GF-D8 (cell line): ENCODE measurements around the gene EXOC1L.
"Not testable (repeated sequence)": the region's sequence is repeated elsewhere in the genome, so short reads cannot be mapped to it uniquely, and the experiment has no call there.

Experiments
- DNase-seq: peaks from one replicate; lab custom pipeline; 2025; lab: John Stamatoyannopoulos, UW

The EXOC1L gene

GRCh38 chr4:55838356-55838755, 18.8 kb downstream of the EXOC1L start:
- DNase-seq, result no peak

GRCh38 chr4:55838952-55839351, 19.4 kb downstream of the EXOC1L start:
- DNase-seq, result no peak

GRCh38 chr4:55840956-55841355, 21.4 kb downstream of the EXOC1L start:
- DNase-seq, result no peak

- DNase-seq, result not testable (repeated sequence)
Observed at GRCh38 chr4:55841373-55842239, 22.0 kb downstream of the EXOC1L start.

DNA sequence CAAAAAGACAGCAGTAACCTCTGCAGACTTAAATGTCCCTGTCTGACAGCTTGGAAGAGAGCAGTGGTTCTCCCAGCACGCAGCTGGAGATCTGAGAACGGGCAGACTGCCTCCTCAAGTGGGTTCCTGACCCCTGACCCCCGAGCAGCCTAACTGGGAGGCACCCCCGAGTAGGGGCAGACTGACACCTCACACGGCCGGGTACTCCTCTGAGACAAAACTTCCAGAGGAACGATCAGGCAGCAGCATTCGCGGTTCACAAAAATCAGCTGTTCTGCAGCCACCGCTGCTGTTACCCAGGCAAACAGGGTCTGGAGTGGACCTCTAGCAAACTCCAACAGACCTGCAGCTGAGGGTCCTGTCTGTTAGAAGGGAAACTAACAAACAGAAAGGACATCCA, 22.7 kb downstream of the EXOC1L start:
- DNase-seq, result not testable (repeated sequence)

DNA sequence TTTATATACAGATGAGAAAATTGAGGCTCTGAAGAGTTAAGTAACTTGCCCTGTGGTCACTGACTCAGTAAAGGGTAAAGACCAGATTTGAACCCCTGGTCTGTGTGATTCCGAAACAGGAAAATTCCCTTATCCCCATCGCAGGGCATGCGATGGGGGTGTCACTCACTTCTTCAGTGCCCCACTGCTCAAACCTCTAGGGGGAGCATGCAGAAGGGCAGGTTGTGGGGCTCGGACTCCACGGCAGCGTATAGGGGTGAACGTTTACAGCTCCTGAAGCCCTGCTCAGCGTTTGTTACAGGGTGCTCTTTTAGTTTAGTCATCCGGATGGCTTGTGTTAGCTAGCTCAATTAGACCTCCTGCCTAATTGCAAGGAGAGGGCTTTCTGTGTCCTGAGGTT, 30.1 kb downstream of the EXOC1L start:
- DNase-seq, result no peak

DNA sequence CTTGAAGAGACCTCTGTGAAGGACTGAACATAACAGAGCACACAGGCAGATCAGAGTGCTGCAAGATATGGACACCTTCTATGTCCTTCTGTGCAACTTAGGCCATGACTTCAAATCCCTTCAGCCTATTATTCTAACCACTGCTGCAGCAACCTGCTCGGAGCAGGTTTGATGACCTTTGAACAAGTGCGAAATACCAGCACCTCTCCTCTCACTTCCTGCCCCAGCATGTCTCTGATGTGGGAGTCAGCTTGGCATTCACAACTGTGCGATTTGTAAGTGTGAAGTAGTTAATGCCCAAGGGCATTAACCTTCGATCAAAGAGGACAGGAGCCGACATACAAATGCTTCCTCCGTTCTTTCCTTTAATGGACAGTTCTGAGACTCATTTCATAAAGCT, 32.3 kb downstream of the EXOC1L start:
- DNase-seq, result no peak

DNA sequence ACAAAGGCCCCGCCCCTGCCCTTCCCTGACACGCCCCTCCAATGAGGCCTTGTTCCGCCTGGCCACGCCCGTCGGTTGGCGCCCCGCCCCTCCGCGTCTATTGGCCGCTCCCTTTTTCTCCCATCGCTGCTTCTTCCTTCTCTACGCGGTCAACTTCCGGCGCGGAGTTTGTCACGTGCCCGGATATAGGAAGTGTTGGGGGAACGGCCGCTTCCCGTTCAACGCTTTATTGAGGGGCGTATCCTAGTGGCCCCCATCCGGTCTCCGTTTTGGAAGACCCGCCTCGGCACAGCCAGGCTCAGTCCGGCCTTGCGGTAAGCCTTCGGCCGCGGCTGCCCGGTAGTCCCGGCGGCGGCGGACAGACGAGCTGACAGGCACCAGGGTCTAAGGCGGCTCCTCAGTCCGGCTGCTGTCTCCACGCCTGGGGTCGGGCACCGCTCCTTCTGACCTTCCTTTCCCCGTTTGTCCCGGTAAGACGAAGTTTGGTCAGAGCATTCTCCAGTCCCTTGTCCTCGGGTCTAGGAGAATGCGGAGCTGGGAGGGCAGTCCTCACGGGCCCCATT, 34.0 kb downstream of the EXOC1L start, which contains the start of gene EXOC1:
Gene EXOC1, plus strand, starts transcription at position 165 of the 563 bp plus-strand sequence. CDS start 4,676 bp downstream, outside the sequence.
- peak; percentile 88 for DNase-seq

GRCh38 chr4:55854129-55854528, 34.5 kb downstream of the EXOC1L start:
- no peak for DNase-seq

GRCh38 chr4:55857586-55857985, 38.0 kb downstream of the EXOC1L start:
- DNase-seq, result no peak

GRCh38 chr4:55859711-55860110, 40.1 kb downstream of the EXOC1L start:
- no peak for DNase-seq

DNA sequence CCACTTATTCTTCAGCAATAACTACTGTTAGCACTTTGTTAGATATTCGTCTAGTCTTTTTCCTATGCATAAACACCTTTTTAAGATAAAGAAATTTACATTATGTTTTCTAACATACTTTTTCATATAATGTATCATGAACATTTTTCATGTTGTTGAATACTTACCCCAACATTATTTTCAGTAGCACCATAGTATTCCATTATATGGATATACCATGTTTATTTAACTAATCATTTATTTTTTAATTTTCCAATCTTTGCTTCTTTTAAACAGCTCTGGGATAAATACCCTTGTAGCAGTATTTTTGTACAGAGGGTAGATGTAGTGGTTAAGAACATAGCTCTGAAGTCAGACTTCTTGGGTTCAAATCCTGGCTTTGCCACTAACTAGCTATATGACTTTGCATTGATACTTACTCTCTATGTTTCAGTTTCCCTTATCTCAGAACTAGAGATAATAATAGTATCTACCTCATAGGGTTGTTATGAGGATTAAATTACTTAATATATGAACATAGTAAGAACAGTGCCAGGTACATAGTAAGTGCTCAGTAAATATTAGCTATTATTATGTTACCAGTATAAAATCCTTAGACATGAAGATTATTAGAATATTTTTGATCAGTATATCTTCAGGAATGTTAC, 45.1 kb downstream of the EXOC1L start:
- DNase-seq, result no peak

GRCh38 chr4:55865228-55865806, 45.7 kb downstream of the EXOC1L start:
- no peak for DNase-seq

- no peak for DNase-seq
Observed at GRCh38 chr4:55866290-55866907, 46.8 kb downstream of the EXOC1L start.

GRCh38 chr4:55866973-55867574, 47.5 kb downstream of the EXOC1L start:
- DNase-seq, result peak; percentile 30

DNA sequence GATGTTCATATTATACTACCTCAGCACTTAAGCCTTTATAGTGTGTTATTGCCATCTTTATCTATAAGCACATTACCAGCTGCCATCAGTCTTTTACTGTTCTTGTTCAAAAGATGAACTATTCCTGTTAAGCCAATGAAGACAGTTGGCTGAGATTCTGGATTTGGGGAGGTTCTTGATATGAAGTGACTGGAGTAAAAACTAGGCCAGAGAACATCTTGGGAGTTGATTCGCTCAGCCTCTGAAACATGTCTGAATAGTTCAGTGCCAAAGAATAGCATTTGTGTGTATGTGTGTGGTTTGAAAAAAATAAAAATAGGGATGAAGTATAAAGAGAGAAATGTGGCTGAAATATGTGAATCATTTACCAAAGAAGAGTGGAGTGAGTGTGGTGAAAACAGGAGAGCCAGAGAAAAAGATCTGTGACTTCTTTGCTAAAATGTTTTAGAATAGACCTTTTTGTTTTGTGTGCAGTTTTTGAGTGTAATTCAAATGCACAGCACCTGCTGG, 49.0 kb downstream of the EXOC1L start:
- no peak for DNase-seq

- no peak for DNase-seq
Observed at GRCh38 chr4:55871299-55871800, 51.8 kb downstream of the EXOC1L start.

DNA sequence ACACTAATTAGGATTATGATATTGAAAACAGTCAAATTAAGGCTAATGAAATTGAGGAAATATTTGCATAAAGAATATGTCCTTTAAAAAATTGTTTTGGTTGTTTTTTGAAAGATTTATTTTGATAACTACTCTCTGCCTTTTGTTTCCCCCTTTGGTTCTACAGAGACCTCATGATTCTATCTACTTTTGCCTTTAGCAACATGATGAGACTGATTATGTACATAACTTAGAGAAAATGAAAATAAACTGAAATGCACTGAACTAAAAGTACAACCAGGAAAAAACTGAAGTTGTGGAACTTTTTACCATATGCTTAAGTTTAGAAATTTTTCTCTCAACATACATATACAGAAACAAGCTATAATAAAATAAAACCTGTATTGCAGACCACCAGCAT, 55.2 kb downstream of the EXOC1L start:
- DNase-seq, result no peak

DNA sequence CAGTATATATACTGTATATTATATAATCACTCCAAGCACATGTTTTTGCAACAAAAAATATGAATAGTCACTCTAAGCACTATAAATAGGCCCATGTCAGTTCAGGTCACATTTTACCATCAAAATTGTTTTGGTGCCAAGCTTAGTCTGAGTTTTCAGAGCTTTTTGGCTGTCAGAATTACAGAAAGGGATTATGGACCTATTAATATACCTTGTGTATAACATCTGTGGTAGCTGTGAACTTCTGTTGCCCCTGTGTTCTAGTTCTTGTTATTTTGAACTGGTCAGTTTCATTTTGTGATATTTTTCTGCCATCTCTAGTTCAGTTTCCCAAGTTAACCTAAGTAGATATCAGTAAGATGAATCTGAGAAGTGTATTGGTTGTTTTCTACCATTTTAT, 56.8 kb downstream of the EXOC1L start:
- DNase-seq, result no peak

DNA sequence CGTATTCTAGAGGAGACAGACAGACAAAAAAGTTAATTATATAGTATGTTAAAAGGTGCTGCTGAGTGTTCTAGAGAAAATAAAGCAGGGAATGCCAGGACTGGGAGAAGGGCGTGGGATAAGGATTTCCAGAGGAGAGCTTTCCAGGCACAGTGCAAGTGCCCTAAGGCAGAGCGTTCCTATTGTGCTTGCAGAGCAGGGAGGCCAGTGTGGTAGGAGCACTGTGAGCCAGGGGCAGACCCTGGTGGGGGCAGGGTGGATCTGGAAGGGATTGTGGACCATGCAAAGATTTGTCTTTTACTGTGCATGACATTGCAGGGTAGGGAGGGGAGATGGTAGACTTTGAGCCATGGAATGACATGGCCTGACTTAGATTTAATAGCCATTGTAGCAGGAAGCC, 59.6 kb downstream of the EXOC1L start:
- DNase-seq, result no peak

- no peak for DNase-seq
Observed at GRCh38 chr4:55880652-55881280, 61.2 kb downstream of the EXOC1L start.
